ENCODE data around the gene ME1. TPM values are rescaled to one million over a fixed set of nuclear protein-coding genes. Genes with fewer than 3 reads are reported as not detected.

ME1 gene
- total RNA-seq, 1 donor from 2014 or later: 22.3 TPM

DNA sequence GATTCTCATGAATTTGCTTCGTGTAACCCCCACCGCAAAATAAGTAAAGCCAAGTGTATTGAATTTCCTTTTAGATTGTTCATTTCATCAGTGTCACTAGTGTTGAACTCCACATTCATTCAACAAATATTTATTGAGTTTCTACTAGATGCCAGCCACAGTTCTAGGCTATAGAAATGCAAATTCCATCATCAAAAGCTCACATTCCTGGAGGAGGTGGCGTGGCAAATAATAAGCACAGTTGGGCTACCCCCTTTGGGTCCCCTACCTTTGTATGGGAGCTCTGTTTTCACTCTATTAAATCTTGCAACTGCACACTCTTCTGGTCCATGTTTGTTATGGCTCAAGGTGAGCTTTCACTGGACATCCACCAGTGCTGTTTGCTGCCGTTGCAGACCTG is 12.7 kb upstream of the ME1 start:
- TF ChIP-seq, protein P1, sequence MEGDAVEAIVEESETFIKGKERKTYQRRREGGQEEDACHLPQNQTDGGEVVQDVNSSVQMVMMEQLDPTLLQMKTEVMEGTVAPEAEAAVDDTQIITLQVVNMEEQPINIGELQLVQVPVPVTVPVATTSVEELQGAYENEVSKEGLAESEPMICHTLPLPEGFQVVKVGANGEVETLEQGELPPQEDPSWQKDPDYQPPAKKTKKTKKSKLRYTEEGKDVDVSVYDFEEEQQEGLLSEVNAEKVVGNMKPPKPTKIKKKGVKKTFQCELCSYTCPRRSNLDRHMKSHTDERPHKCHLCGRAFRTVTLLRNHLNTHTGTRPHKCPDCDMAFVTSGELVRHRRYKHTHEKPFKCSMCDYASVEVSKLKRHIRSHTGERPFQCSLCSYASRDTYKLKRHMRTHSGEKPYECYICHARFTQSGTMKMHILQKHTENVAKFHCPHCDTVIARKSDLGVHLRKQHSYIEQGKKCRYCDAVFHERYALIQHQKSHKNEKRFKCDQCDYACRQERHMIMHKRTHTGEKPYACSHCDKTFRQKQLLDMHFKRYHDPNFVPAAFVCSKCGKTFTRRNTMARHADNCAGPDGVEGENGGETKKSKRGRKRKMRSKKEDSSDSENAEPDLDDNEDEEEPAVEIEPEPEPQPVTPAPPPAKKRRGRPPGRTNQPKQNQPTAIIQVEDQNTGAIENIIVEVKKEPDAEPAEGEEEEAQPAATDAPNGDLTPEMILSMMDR (IDR thresholded peaks at IDR 0.05; ENCODE audit: borderline replicate concordance): no peak
- H3K9me3 ChIP-seq (replicated peaks): no peaks in the 10 kb centered on the region
- H3K36me3 ChIP-seq: no peaks in the 10 kb centered on the region
- no peak for DNase-seq
- H3K4me3 ChIP-seq: no peak overlapping the region
- H3K4me1 ChIP-seq: no peaks in the 10 kb centered on the region
- intact Hi-C loops (cut with micrococcal nuclease): no loop called here
- H3K27ac ChIP-seq (replicated peaks): no peak overlapping the region
- H3K27me3 ChIP-seq (ENCODE audit: low read depth): no peaks in the 10 kb centered on the region

DNA sequence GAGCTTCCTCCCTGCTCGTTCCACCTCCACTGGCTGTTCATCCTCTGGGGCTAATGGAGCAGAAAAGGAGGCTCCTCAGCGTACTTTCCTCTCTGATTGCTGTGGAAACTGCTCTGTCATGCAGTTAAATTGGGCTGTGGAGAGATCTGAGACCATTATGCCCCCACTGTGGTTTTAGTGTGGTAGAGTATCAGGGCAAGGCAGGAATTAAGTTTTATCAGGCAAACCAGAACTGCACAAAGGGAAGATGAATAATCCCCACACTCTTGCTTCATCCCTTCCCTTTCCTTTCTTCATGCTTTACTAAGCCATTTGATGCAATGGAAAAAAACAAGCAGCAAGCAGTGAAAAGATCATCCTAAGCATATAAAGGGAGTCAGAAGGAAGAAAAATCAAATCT is 11.9 kb upstream of the ME1 start:
- intact Hi-C loops (cut with micrococcal nuclease): no loop called here
- no peaks in the 10 kb centered on the region for H3K4me1 ChIP-seq
- no peak overlapping the region for H3K27ac ChIP-seq (replicated peaks)
- no peaks in the 10 kb centered on the region for H3K27me3 ChIP-seq (ENCODE audit: low read depth)
- H3K9me3 ChIP-seq (replicated peaks): no peaks in the 10 kb centered on the region
- TF ChIP-seq, protein P1 (IDR thresholded peaks at IDR 0.05; ENCODE audit: borderline replicate concordance): no peak
- H3K4me3 ChIP-seq: no peak overlapping the region
- H3K36me3 ChIP-seq: no peaks in the 10 kb centered on the region
- DNase-seq: no peak

DNA sequence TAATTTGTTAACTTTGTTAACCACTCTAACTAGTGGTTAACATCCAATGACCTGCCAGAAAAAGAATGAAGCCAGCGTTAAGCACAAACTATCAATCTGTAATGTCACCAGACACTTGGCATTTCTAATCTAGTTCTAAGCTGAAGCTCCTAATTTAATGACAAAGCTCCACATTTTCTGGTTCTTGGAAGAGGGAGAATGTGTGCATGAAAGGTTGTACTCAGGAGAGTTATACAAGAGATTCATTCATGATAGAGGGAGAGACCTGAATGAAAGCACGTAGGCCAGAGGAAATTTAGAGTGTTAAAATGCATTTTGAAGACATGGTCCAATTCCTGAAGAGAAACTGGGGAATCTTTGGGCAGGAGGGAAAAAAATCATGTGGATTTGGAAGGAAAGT is 8.3 kb upstream of the ME1 start:
- intact Hi-C loops (cut with micrococcal nuclease): no loop called here
- TF ChIP-seq, protein P1 (IDR thresholded peaks at IDR 0.05; ENCODE audit: borderline replicate concordance): no peak
- Histone ChIP-seq H3K27ac (replicated peaks) (no peak overlapping the region), H3K9me3 (replicated peaks) (no peaks in the 10 kb centered on the region), H3K36me3 (no peaks in the 10 kb centered on the region), H3K27me3 (ENCODE audit: low read depth) (no peaks in the 10 kb centered on the region), H3K4me3 (no peak overlapping the region), H3K4me1 (no peaks in the 10 kb centered on the region)
- no peak for DNase-seq

DNA sequence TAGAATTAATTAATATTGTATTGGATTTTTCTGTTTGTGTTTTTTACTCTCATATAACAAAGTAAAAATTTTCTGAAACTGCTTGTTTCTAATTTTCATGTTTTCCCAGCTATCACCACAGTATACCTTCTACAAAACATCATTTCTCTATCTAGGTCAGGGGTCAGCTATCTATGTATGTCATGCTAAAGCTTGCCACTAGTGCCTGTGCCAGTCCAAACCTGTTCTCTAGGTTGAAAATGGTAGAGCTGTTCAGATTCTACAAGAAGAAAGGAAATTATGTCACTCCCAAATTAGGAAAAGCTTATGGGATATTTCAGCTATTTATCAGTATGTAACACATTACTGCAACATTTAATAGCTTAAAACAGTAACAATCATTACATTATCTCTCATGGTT is 5.8 kb upstream of the ME1 start:
- Histone ChIP-seq H3K9me3 (replicated peaks) (no peaks in the 10 kb centered on the region), H3K27me3 (ENCODE audit: low read depth) (no peaks in the 10 kb centered on the region)
- TF ChIP-seq, protein P1 (IDR thresholded peaks at IDR 0.05; ENCODE audit: borderline replicate concordance): no peak

DNA sequence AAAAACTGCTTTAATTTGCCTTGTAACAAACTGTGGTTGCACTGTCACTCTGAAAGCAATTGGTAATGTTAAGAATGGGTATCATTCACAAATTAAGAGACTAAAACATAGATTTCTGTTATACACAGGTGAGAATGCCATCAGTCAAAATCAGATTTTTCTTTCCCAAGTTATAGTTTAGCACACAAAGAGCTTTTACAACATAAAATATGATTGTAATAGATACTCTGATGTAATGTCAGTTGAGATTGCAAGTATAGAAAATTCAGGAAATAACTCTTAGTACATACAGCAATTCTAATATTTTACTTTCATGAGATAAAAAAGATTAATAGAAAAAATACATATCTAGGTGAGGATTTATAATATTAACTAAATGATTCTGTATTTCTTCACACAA is 2.3 kb upstream of the ME1 start:
- H3K4me3 ChIP-seq: no peak overlapping the region
- no peaks in the 10 kb centered on the region for H3K27me3 ChIP-seq (ENCODE audit: low read depth)
- no peak for DNase-seq
- intact Hi-C loops (cut with micrococcal nuclease): no loop called here
- H3K4me1 ChIP-seq: peaks cover 13% of the 10 kb centered on the region
- TF ChIP-seq, protein P1 (IDR thresholded peaks at IDR 0.05; ENCODE audit: borderline replicate concordance): no peak
- no peaks in the 10 kb centered on the region for H3K36me3 ChIP-seq
- no peaks in the 10 kb centered on the region for H3K9me3 ChIP-seq (replicated peaks)
- no peak overlapping the region for H3K27ac ChIP-seq (replicated peaks)

More for the DNA sequence above, 5.8 kb upstream of the ME1 start:
- H3K36me3 ChIP-seq: no peaks in the 10 kb centered on the region
- intact Hi-C loops (cut with micrococcal nuclease): no loop called here
- H3K4me1 ChIP-seq: no peaks in the 10 kb centered on the region
- no peak overlapping the region for H3K4me3 ChIP-seq
- no peak overlapping the region for H3K27ac ChIP-seq (replicated peaks)
- DNase-seq: no peak

DNA sequence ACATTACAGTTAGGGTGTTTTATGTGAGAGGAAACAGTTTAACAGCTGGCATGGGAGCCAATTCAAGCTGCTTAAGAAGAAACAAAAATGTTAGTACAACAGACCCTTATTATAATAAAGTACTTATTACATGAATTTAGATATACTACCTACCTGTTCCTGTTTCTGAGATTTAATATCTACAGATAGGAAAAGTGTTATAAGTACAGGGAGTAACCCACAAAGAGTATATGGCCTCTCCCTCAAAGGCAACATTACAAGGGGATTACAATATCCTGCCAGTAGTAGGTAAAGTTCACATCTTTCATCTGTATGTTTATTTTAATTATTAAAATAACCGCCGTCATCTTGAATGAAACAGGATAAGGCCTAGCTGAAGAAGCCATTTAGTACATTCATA is 1.8 kb upstream of the ME1 start:
- no peaks in the 10 kb centered on the region for H3K36me3 ChIP-seq
- H3K27ac ChIP-seq (replicated peaks): no peak overlapping the region
- intact Hi-C loops (cut with micrococcal nuclease): no loop called here
- no peaks in the 10 kb centered on the region for H3K27me3 ChIP-seq (ENCODE audit: low read depth)
- TF ChIP-seq, protein P1 (IDR thresholded peaks at IDR 0.05; ENCODE audit: borderline replicate concordance): no peak
- no peak for DNase-seq
- no peaks in the 10 kb centered on the region for H3K9me3 ChIP-seq (replicated peaks)
- H3K4me3 ChIP-seq: no peak overlapping the region
- peaks cover 13% of the 10 kb centered on the region for H3K4me1 ChIP-seq
